ENCODE measurements around the gene SLC41A3. TPM values are rescaled to one million over a fixed set of nuclear protein-coding genes. Genes with fewer than 3 reads are reported as not detected.

Gene SLC41A3
- total and polyA plus RNA-seq, 2 experiments from 2014 or later = 19.8 to 56.0 TPM

DNA sequence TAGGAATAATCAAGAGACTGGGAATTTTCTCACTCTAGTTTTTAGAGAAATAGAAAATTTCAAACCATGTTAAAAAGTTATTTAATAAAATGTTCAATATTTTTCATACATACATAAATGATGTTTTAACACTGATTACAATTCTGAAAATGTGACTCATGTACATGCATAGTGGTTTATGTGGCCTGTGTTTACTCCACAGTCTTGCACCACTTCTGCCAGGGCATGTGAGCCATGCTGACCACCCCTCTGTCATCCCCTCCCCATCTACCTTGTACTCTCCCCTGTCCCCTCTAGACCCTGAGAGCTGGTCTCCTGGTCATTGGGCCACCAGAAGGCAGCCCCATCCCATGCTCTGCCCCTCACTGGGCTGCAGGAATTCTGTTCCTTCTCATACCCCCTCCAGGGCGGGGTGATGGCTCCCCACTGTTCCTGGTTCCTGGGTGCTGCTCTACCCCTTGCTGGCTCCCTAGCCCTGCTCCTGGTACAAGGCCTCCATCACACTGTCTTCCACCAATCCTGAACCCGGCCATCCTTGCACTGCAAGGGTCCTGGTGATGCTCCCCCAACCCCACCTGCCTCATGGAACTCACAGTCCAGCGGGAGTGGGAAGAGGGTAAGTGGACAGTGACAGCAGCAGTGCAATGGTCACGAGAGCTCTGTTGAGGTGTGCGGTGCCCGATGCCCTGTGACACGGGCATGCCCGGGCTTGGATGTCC, 24.2 kb upstream of the SLC41A3 start:
- no peaks in the 10 kb centered on the region for H3K9me2 ChIP-seq (ENCODE audit: insufficient read depth)
- no peak overlapping the region for H3K27ac ChIP-seq
- no peaks in the 10 kb centered on the region for H3K79me2 ChIP-seq (ENCODE audit: insufficient read depth)
- no peaks in the 10 kb centered on the region for H3K27me3 ChIP-seq (replicated peaks; ENCODE audit: insufficient read depth)
- H3K9ac ChIP-seq = no peak overlapping the region
- no peaks in the 10 kb centered on the region for H3K4me1 ChIP-seq (ENCODE audit: insufficient read depth)
- no peaks in the 10 kb centered on the region for H4K20me1 ChIP-seq (ENCODE audit: insufficient read depth)
- H3K36me3 ChIP-seq (ENCODE audit: low read depth) = no peaks in the 10 kb centered on the region
- 77 to 82% methylated on average over 8 of the region's 8 CpGs for WGBS, 2 experiments (ENCODE audit: low coverage in 1 of 2, low lambda C conversion rate in 2 of 2, missing lambda C conversion rate in 2 of 2)
- H3K4me2 ChIP-seq (ENCODE audit: unreplicated experiment) = no peak overlapping the region
- no peaks in the 10 kb centered on the region for H3F3A ChIP-seq (ENCODE audit: insufficient read depth)
- in situ Hi-C loops (cut with MboI) = no loop called here
- TF ChIP-seq EZH2phosphoT487 (IDR thresholded peaks at IDR 0.05; ENCODE audit: insufficient read depth, low read depth) (no peak), EZH2 (IDR thresholded peaks at IDR 0.05; ENCODE audit: insufficient read depth, poor library complexity, severe bottlenecking) (no peak)
- DNase-seq = peak; percentile 37
- H2AFZ ChIP-seq = no peak overlapping the region
- no peaks in the 10 kb centered on the region for H3K9me3 ChIP-seq (ENCODE audit: low read depth)
- H3K4me3 ChIP-seq = no peak overlapping the region

DNA sequence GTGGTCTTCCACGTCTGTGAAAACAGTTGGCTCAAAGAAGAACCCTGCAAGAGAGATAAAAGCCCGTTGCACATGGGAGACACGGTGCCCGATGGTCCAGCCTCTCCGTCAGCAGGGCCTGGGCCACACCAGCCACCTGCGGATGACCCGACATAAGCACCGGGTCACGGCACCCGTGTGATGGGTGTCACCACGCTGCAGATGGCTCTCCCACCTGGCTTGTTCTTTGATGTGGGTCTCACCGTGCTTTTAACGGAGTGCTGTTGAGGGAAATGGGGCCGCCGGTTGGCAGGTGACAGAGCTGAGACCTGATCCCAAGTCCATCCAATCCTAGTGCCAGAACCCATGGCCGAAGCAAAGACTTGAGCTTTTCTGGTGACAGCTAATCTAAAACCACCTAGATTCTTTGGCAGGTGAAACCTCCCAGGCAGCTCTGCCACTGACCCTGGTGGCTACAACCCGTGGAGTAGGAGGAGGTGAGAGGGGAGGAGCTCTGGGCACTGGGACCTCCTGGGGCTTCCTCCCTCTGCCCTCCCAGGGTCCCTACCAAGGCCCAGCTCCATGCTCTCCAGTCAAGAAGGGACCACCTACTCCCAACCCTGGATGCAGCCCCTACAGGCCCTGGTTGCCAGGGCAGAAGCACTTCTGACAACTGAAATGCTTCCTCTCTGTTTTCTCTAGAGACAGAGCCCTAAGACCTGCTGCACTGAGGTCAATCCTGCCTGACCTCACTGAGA, 23.4 kb upstream of the SLC41A3 start:
- no peak for TF ChIP-seq EZH2 (IDR thresholded peaks at IDR 0.05; ENCODE audit: insufficient read depth, poor library complexity, severe bottlenecking)
- no peak for TF ChIP-seq EZH2phosphoT487 (IDR thresholded peaks at IDR 0.05; ENCODE audit: insufficient read depth, low read depth)
- Histone ChIP-seq H3F3A (ENCODE audit: insufficient read depth) (no peaks in the 10 kb centered on the region), H3K27me3 (replicated peaks; ENCODE audit: insufficient read depth) (no peaks in the 10 kb centered on the region), H3K36me3 (ENCODE audit: low read depth) (no peaks in the 10 kb centered on the region), H3K9ac (no peak overlapping the region), H3K4me2 (ENCODE audit: unreplicated experiment) (no peak overlapping the region), H3K9me2 (ENCODE audit: insufficient read depth) (no peaks in the 10 kb centered on the region), H3K4me1 (ENCODE audit: insufficient read depth) (peaks cover 4% of the 10 kb centered on the region), H3K79me2 (ENCODE audit: insufficient read depth) (no peaks in the 10 kb centered on the region), H2AFZ (no peak overlapping the region), H3K27ac (no peak overlapping the region), H4K20me1 (ENCODE audit: insufficient read depth) (no peaks in the 10 kb centered on the region), H3K9me3 (ENCODE audit: low read depth) (no peaks in the 10 kb centered on the region), H3K4me3 (no peak overlapping the region)
- 67 to 74% methylated on average over 17 of the region's 17 CpGs for WGBS, 2 experiments (ENCODE audit: low coverage in 1 of 2, low lambda C conversion rate in 2 of 2, missing lambda C conversion rate in 2 of 2)
- in situ Hi-C loops (cut with MboI) = no loop called here
- no peak for DNase-seq

DNA sequence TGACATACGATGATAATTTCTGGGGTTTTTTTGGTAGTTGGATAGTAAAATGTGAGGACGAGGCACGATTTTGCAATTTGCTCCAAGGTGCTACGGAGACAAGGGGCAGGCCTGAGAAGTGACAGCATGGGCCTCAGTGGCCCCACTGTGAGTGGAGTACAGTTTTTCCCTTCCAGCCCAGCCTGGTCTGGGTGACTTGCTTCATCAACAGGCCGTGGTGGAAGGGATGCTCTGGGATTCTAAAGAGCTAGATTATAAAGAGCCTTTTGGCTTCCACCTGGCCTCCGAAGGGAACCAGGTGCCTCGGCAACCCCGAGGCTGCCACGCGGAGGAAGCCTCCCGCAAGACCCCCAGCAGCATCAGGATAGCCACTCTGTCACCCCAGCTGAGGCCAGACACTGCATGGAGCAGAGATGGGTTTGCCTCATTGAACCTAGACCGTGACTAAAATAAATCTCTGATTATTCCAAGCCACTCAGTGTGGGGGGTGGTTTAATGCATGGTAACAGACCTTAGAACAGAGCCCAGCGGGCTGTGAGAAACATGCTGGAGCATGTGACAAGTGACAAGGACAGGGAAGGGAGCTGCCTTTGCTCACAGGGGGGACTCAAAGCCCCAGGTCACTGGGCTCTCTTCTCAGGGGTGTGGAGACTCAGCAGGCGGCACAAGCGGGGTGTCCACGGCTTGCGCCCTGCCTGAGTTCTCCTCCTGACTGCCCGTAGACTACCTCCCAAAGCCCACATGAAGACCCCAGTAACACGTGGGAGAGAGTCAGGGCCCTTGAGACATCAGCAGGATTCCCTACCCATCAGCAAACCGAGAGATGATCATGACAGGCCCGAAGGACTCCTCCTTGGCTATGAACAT, 22.6 kb upstream of the SLC41A3 start:
- TF ChIP-seq EZH2phosphoT487 (IDR thresholded peaks at IDR 0.05; ENCODE audit: insufficient read depth, low read depth) (no peak), EZH2 (IDR thresholded peaks at IDR 0.05; ENCODE audit: insufficient read depth, poor library complexity, severe bottlenecking) (no peak)
- Histone ChIP-seq H3K27ac (no peak overlapping the region), H3K9me3 (ENCODE audit: low read depth) (no peaks in the 10 kb centered on the region), H3K36me3 (ENCODE audit: low read depth) (no peaks in the 10 kb centered on the region), H3K4me2 (ENCODE audit: unreplicated experiment) (no peak overlapping the region), H2AFZ (no peak overlapping the region), H3K79me2 (ENCODE audit: insufficient read depth) (no peaks in the 10 kb centered on the region), H4K20me1 (ENCODE audit: insufficient read depth) (no peaks in the 10 kb centered on the region), H3K4me1 (ENCODE audit: insufficient read depth) (peaks cover 8% of the 10 kb centered on the region), H3K27me3 (replicated peaks; ENCODE audit: insufficient read depth) (no peaks in the 10 kb centered on the region), H3F3A (ENCODE audit: insufficient read depth) (no peaks in the 10 kb centered on the region), H3K9me2 (ENCODE audit: insufficient read depth) (no peaks in the 10 kb centered on the region), H3K9ac (no peak overlapping the region), H3K4me3 (no peak overlapping the region)
- no peak for DNase-seq
- WGBS, 2 experiments (ENCODE audit: low coverage in 1 of 2, low lambda C conversion rate in 2 of 2, missing lambda C conversion rate in 2 of 2) = 68 to 74% methylated on average over 17 to 21 of the region's 21 CpGs
- in situ Hi-C loops (cut with MboI) = no loop called here

DNA sequence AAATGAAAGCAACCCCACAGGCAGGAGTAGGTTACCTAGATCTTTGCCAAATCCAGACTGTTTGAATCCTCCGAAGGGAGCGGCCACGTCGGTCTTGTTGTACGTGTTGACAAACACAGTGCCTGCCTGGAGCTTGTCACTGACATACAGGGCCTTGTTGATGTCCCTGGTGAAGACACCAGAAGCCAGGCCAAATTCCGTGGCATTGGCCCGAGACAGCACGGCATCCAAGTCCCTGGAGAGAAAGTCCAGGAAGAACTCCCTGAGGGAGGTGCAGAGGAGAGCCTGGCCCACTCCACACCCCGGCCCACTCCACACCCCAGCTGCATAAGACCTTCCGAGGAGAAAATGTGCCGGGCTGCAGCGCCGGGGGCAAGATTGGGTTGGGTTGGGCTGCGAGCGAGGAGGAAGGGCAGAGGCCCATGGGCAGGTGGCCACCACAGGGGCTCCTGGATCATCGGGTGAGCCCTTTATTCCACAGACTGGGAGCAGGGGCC, 21.8 kb upstream of the SLC41A3 start:
- no peak overlapping the region for H3K9ac ChIP-seq
- 71 to 74% methylated on average over 16 of the region's 16 CpGs for WGBS, 2 experiments (ENCODE audit: low coverage in 1 of 2, low lambda C conversion rate in 2 of 2, missing lambda C conversion rate in 2 of 2)
- H3K36me3 ChIP-seq (ENCODE audit: low read depth) = no peaks in the 10 kb centered on the region
- no peak for DNase-seq
- H2AFZ ChIP-seq = no peak overlapping the region
- no peak overlapping the region for H3K4me3 ChIP-seq
- H3K9me3 ChIP-seq (ENCODE audit: low read depth) = no peaks in the 10 kb centered on the region
- no peaks in the 10 kb centered on the region for H3K27me3 ChIP-seq (replicated peaks; ENCODE audit: insufficient read depth)
- H3K27ac ChIP-seq = no peak overlapping the region
- no peaks in the 10 kb centered on the region for H3K9me2 ChIP-seq (ENCODE audit: insufficient read depth)
- H3K4me1 ChIP-seq (ENCODE audit: insufficient read depth) = peaks cover 8% of the 10 kb centered on the region
- TF ChIP-seq EZH2phosphoT487 (IDR thresholded peaks at IDR 0.05; ENCODE audit: insufficient read depth, low read depth) (no peak), EZH2 (IDR thresholded peaks at IDR 0.05; ENCODE audit: insufficient read depth, poor library complexity, severe bottlenecking) (no peak)
- H3K79me2 ChIP-seq (ENCODE audit: insufficient read depth) = no peaks in the 10 kb centered on the region
- H3K4me2 ChIP-seq (ENCODE audit: unreplicated experiment) = no peak overlapping the region
- no peaks in the 10 kb centered on the region for H4K20me1 ChIP-seq (ENCODE audit: insufficient read depth)
- in situ Hi-C loops (cut with MboI) = no loop called here
- no peaks in the 10 kb centered on the region for H3F3A ChIP-seq (ENCODE audit: insufficient read depth)
